Ishikawa (cell line): Measurements from ENCODE around the gene LCLAT1.

ENCODE experiments used
- EGR1 ChIP-seq: IDR thresholded peaks from 2 replicates; pipeline ENCODE4 v1.6.1; 2012
- EP300 ChIP-seq: IDR thresholded peaks from 2 replicates; pipeline ENCODE4 v1.6.1; 2012; ENCODE audit warnings: borderline replicate concordance
- TAF1 ChIP-seq: IDR thresholded peaks from 2 replicates; pipeline ENCODE4 v1.6.1; 2012; ENCODE audit warnings: low read depth, mild to moderate bottlenecking
- TF ChIP-seq, protein P1 (sequence below): IDR thresholded peaks from 2 replicates; pipeline ENCODE4 v1.6.1; 2012; ENCODE audit warnings: low read depth, mild to moderate bottlenecking
- TF ChIP-seq, protein P2 (sequence below): IDR thresholded peaks from 2 replicates; pipeline ENCODE4 v1.6.1; 2012

DNA sequence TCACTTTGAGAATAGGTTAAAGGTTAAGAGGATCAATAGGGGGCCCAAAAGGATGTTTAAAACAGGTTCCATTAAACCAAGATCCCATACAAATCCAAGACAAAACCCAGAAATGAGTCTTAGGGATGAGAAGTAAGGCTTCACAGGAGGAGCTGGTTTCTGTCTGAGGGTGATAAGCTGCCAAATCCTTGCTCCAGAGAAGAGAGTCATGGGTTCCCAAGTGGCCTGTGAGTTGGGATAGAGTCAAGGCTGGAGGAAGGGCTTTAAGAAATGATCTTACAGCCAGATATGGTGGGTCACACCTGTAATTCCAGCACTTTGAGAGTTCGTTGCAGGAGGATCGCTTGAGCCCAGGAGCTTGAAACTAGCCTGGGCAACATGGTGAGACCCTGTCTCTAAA, 40.2 kb upstream of the LCLAT1 start:
- TF ChIP-seq, protein P1, sequence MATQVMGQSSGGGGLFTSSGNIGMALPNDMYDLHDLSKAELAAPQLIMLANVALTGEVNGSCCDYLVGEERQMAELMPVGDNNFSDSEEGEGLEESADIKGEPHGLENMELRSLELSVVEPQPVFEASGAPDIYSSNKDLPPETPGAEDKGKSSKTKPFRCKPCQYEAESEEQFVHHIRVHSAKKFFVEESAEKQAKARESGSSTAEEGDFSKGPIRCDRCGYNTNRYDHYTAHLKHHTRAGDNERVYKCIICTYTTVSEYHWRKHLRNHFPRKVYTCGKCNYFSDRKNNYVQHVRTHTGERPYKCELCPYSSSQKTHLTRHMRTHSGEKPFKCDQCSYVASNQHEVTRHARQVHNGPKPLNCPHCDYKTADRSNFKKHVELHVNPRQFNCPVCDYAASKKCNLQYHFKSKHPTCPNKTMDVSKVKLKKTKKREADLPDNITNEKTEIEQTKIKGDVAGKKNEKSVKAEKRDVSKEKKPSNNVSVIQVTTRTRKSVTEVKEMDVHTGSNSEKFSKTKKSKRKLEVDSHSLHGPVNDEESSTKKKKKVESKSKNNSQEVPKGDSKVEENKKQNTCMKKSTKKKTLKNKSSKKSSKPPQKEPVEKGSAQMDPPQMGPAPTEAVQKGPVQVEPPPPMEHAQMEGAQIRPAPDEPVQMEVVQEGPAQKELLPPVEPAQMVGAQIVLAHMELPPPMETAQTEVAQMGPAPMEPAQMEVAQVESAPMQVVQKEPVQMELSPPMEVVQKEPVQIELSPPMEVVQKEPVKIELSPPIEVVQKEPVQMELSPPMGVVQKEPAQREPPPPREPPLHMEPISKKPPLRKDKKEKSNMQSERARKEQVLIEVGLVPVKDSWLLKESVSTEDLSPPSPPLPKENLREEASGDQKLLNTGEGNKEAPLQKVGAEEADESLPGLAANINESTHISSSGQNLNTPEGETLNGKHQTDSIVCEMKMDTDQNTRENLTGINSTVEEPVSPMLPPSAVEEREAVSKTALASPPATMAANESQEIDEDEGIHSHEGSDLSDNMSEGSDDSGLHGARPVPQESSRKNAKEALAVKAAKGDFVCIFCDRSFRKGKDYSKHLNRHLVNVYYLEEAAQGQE = no peak
- TF ChIP-seq EGR1 (no peak), TAF1 (no peak), EP300 (no peak)
- TF ChIP-seq, protein P2, sequence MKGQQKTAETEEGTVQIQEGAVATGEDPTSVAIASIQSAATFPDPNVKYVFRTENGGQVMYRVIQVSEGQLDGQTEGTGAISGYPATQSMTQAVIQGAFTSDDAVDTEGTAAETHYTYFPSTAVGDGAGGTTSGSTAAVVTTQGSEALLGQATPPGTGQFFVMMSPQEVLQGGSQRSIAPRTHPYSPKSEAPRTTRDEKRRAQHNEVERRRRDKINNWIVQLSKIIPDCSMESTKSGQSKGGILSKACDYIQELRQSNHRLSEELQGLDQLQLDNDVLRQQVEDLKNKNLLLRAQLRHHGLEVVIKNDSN = no peak
